ENCODE measurements around the gene CACNA2D2.

GRCh38 chr3:50433954-50434353 is 69.5 kb downstream of the CACNA2D2 start:
- TF ChIP-seq, protein P1, sequence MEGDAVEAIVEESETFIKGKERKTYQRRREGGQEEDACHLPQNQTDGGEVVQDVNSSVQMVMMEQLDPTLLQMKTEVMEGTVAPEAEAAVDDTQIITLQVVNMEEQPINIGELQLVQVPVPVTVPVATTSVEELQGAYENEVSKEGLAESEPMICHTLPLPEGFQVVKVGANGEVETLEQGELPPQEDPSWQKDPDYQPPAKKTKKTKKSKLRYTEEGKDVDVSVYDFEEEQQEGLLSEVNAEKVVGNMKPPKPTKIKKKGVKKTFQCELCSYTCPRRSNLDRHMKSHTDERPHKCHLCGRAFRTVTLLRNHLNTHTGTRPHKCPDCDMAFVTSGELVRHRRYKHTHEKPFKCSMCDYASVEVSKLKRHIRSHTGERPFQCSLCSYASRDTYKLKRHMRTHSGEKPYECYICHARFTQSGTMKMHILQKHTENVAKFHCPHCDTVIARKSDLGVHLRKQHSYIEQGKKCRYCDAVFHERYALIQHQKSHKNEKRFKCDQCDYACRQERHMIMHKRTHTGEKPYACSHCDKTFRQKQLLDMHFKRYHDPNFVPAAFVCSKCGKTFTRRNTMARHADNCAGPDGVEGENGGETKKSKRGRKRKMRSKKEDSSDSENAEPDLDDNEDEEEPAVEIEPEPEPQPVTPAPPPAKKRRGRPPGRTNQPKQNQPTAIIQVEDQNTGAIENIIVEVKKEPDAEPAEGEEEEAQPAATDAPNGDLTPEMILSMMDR (IDR thresholded peaks at IDR 0.05): no peak
- TF ChIP-seq POLR2A (IDR thresholded peaks at IDR 0.05): no peak

Measured in heart left ventricle (tissue), 13 donors.